Fibroblast of lung (primary cell): ENCODE measurements around the gene PHACTR2.

Source experiments
- CTCF ChIP-seq, 2 donors: IDR thresholded peaks in 1 of 2; conservative IDR thresholded peaks in 1 of 2; 1 replicate in 1 of 2; 2 replicates in 1 of 2; pipeline ENCODE4 v1.5.1; 2011 to 2012; ENCODE audit warnings: low read length in 2 of 2, control low read depth in 1 of 2, inconsistent platforms in 1 of 2, low read depth in 1 of 2, mild to moderate bottlenecking in 1 of 2
- EZH2 ChIP-seq: IDR thresholded peaks from 2 replicates; pipeline ENCODE4 v1.5.1; 2012; ENCODE audit warnings: low read length, control low read depth, mild to moderate bottlenecking; ENCODE audit errors: missing control alignments

GRCh38 chr6:143802833-143803565 lies 125.2 kb downstream of the PHACTR2 start:
- no peak for TF ChIP-seq CTCF (conservative IDR thresholded peaks at IDR 0.05 in 1 of 2, IDR thresholded peaks at IDR 0.05 in 1 of 2; ENCODE audit: low read depth in 1 of 2, low read length in 2 of 2)
- no peak for TF ChIP-seq EZH2
